Measurements from ENCODE around the gene DMXL1. TPM values are rescaled to one million over a fixed set of nuclear protein-coding genes. Genes with fewer than 3 reads are reported as not detected.
"Not testable (repeated sequence)": the region's sequence is repeated elsewhere in the genome, so short reads cannot be mapped to it uniquely, and the experiment has no call there.

DMXL1 gene
- total RNA-seq, 1 donor, result 86.1 TPM

GRCh38 chr5:119120893-119121292, 50.0 kb downstream of the DMXL1 start:
- Histone ChIP-seq H3K79me2 (ENCODE audit: insufficient read depth, low read length) (no peaks in the 10 kb centered on the region), H3K4me3 (ENCODE audit: insufficient read depth, low read length) (no peak overlapping the region), H3K27ac (ENCODE audit: low read depth, low read length) (no peak overlapping the region), H2AFZ (ENCODE audit: low read length) (no peak overlapping the region), H3K36me3 (ENCODE audit: insufficient read depth, low read length) (peaks cover 23% of the 10 kb centered on the region), H3K27me3 (ENCODE audit: insufficient read depth, low read length) (no peaks in the 10 kb centered on the region), H3K4me1 (ENCODE audit: insufficient read depth, low read length) (no peaks in the 10 kb centered on the region), H4K20me1 (ENCODE audit: insufficient read depth, low read length) (no peaks in the 10 kb centered on the region), H3K4me2 (ENCODE audit: insufficient read depth, low read length) (no peak overlapping the region), H3K9me3 (ENCODE audit: low read depth, low read length) (no peaks in the 10 kb centered on the region)
- DNase-seq (ENCODE audit: insufficient read length, low spot score, missing footprints), result no peak
- no peak for TF ChIP-seq CTCF (IDR thresholded peaks at IDR 0.05; ENCODE audit: extremely low read depth, low read depth, low read length)

DNA sequence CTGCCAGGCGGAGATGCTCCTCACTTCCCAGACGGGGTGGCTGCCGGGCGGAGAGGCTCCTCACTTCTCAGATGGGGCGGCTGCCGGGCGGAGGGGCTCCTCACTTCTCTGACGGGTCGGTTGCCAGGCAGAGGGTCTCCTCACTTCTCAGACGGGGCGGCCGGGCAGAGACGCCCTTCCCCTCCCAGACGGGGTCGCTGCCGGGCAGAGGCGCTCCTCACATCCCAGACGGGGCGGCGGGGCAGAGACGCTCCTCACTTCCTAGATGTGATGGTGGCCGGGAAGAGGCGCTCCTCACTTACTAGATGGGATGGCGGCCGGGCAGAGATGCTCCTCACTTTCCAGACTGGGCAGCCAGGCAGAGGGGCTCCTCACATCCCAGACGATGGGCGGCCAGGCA, 51.6 kb downstream of the DMXL1 start:
- H3K4me2 ChIP-seq (ENCODE audit: insufficient read depth, low read length); H3K4me3 ChIP-seq (ENCODE audit: insufficient read depth, low read length); H3K27ac ChIP-seq (ENCODE audit: low read depth, low read length); H2AFZ ChIP-seq (ENCODE audit: low read length); H4K20me1 ChIP-seq (ENCODE audit: insufficient read depth, low read length); DNase-seq (ENCODE audit: insufficient read length, low spot score, missing footprints); H3K9me3 ChIP-seq (ENCODE audit: low read depth, low read length); H3K27me3 ChIP-seq (ENCODE audit: insufficient read depth, low read length); H3K79me2 ChIP-seq (ENCODE audit: insufficient read depth, low read length); H3K4me1 ChIP-seq (ENCODE audit: insufficient read depth, low read length): not testable (repeated sequence)
- peaks cover 14% of the 10 kb centered on the region for H3K36me3 ChIP-seq (ENCODE audit: insufficient read depth, low read length)

- no peak for DNase-seq (ENCODE audit: insufficient read length, low spot score, missing footprints)
- no peak overlapping the region for H2AFZ ChIP-seq (ENCODE audit: low read length)
- H3K27ac ChIP-seq (ENCODE audit: low read depth, low read length), result no peak overlapping the region
- H3K36me3 ChIP-seq (ENCODE audit: insufficient read depth, low read length), result peaks cover 6% of the 10 kb centered on the region
- no peak for TF ChIP-seq CTCF (IDR thresholded peaks at IDR 0.05; ENCODE audit: extremely low read depth, low read depth, low read length)
- no peaks in the 10 kb centered on the region for H3K9me3 ChIP-seq (ENCODE audit: low read depth, low read length)
- no peaks in the 10 kb centered on the region for H3K27me3 ChIP-seq (ENCODE audit: insufficient read depth, low read length)
- H3K4me1 ChIP-seq (ENCODE audit: insufficient read depth, low read length), result no peaks in the 10 kb centered on the region
- H3K4me2 ChIP-seq (ENCODE audit: insufficient read depth, low read length), result no peak overlapping the region
- H3K4me3 ChIP-seq (ENCODE audit: insufficient read depth, low read length), result no peak overlapping the region
- no peaks in the 10 kb centered on the region for H4K20me1 ChIP-seq (ENCODE audit: insufficient read depth, low read length)
- H3K79me2 ChIP-seq (ENCODE audit: insufficient read depth, low read length), result no peaks in the 10 kb centered on the region
These were observed 52.4 kb downstream of the DMXL1 start for GRCh38 chr5:119123280-119123679.

DNA sequence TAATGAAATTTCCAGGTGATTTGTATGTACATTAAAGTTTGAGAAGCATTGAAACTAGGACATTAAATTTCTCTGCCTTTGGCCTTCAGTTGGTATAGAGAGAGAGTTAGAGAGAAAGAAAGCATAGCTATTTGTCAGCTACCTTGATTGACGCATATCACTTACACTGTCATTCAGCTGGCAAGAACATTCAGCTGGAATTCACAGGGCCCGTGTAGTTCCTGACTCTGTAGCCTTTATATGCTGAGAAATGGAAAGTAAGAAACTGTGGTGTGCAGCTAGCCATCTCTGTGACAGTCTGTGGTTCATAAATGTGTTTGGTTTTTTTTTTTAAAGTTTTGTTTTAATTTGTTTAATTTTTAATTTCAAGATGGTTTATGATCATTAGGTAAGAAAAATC, 58.9 kb downstream of the DMXL1 start:
- Histone ChIP-seq H3K4me1 (ENCODE audit: insufficient read depth, low read length) (no peaks in the 10 kb centered on the region), H3K4me2 (ENCODE audit: insufficient read depth, low read length) (no peak overlapping the region), H3K4me3 (ENCODE audit: insufficient read depth, low read length) (no peak overlapping the region), H3K27me3 (ENCODE audit: insufficient read depth, low read length) (no peaks in the 10 kb centered on the region), H3K79me2 (ENCODE audit: insufficient read depth, low read length) (no peaks in the 10 kb centered on the region), H3K27ac (ENCODE audit: low read depth, low read length) (no peak overlapping the region), H4K20me1 (ENCODE audit: insufficient read depth, low read length) (no peaks in the 10 kb centered on the region), H3K9me3 (ENCODE audit: low read depth, low read length) (no peaks in the 10 kb centered on the region), H3K36me3 (ENCODE audit: insufficient read depth, low read length) (peaks cover 17% of the 10 kb centered on the region), H2AFZ (ENCODE audit: low read length) (no peak overlapping the region)
- no peak for TF ChIP-seq CTCF (IDR thresholded peaks at IDR 0.05; ENCODE audit: extremely low read depth, low read depth, low read length)
- no peak for DNase-seq (ENCODE audit: insufficient read length, low spot score, missing footprints)

All from osteoblast (primary cell).